ENCODE results near the gene ARL15.

ARL15 gene

GRCh38 chr5:54313311-54314270 is 3.2 kb upstream of the ARL15 start:
- DNase-seq, result no peak

DNA sequence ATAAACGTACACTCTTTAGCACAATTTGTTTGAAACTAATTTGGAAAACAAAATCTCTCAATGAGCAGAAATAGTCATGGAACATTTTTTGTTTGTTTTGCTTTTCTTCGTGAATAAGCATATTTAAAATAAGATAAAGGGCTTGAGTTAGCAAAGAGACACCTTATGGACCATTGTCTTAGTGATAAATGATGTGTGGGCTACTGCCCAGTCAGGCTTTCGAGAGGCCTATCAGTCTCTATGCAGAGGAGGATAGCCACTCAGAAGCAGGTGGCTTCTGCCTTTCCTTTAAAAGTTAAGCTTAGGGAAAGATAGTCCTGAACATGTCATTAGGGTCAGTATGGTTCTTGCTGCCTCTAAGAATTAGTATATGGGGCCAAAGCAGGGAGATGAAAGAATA is 2.1 kb upstream of the ARL15 start:
- no peak for DNase-seq

DNA sequence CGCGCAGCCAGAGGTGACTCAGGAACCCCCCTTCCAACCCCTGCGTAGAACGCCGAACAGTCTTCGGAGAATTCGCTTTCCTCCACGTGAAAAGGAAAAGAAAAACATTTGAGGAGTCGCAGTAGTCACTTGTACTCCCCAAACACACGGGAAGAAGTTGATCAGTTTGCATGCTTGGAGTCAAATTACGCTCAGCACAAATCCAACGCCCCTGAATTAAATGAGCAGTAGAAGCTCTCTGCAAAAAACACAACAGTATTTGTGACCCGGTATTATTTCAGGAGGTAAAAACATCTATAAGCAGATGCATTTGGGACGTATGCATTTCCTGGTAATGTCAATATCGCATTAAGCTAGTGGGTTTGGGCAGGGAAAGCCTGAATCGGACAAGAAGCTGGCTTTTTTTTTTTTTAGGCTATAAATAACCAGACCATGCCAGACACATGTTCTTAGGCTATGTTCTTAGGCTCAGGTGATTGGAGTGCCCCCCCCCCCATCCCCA is 854 bp upstream of the ARL15 start:
- no peak for DNase-seq

GRCh38 chr5:54309691-54310432 is 511 bp downstream of the ARL15 start:
- peak; percentile 93 for DNase-seq

GRCh38 chr5:54309276-54309675 is 1.1 kb downstream of the ARL15 start:
- DNase-seq, result no peak

GRCh38 chr5:54307583-54307982 is 2.8 kb downstream of the ARL15 start:
- DNase-seq, result no peak

- DNase-seq, result no peak
Measured at GRCh38 chr5:54306893-54307292, 3.5 kb downstream of the ARL15 start.

GRCh38 chr5:54305737-54306136 is 4.6 kb downstream of the ARL15 start:
- no peak for DNase-seq

DNA sequence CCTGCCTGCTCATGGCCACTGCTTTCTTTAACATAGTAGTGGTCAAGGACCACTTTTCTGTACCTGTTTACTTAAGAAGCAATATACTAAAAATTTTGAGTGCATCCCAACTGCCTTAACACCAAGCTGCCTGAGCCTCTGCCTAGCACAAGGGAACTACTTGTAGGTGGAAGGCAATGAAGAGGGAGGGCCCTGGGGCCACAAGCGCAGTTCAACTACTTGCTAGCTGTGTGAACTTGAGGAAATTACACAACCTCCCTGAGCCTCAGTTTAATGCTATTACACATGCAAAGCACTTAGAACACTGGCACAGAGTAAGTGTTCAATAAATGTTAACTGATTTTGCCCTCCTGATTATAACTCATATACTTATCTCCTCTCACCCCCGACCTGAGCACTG is 6.3 kb downstream of the ARL15 start:
- DNase-seq, result no peak

DNA sequence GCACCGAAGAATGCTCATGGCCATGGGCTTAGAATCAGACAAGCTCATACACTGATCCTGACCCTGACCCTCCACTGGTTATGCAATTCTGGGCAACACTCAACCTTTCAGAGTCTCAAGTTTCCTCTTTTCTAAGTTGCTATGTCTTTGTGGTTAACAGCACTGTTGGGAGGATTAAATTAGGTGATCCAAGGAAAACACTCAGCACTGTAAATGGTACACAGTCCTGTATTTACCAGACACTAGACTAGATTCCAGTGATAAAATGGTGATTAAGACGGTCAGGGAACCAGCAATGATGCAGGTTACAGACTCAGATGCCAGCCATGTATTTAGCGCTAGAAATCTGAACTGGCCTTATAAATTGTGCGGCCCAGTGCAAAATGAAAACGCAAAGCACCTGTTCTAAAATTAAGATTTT is 8.1 kb downstream of the ARL15 start:
- DNase-seq, result no peak

DNA sequence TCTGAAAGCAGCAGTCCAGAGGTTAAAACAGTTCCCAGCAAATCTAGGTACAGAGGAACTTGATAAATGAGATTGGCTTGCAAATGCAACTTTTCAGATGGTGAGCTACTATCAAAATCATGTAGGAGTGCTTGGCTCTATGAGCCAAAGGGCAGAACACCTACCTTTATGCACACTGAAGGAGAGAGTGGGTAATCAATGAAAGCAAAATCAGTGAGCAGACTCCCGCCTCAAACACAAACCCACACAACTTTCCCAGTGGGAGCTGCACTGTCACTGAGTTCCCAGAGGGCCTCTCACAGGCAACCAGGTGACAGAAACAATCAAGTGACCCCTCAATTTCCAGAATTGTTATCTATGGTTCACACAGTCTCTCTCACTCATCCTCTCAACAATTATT is 8.5 kb downstream of the ARL15 start:
- no peak for DNase-seq

- DNase-seq, result no peak
Measured at GRCh38 chr5:54301220-54301619, 9.2 kb downstream of the ARL15 start.

DNA sequence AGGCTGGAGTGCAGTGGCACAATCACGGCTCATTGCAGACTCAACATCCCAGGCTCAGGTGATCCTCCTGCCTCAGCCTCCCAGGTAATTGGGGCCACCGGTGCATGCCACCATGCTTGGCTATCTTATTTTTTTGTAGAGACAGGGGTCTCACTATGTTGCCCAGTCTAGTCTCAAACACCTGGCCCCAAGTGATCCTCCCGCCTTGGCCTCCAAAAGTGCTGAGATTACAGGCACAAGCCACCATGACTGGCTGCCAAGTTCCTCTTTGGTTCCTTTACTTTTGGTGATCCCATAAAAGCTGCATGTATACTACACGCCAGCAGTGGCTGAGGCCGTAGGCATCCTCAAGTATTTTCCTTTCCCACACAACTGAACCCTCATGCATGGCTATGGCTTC is 11.4 kb downstream of the ARL15 start:
- no peak for DNase-seq

DNA sequence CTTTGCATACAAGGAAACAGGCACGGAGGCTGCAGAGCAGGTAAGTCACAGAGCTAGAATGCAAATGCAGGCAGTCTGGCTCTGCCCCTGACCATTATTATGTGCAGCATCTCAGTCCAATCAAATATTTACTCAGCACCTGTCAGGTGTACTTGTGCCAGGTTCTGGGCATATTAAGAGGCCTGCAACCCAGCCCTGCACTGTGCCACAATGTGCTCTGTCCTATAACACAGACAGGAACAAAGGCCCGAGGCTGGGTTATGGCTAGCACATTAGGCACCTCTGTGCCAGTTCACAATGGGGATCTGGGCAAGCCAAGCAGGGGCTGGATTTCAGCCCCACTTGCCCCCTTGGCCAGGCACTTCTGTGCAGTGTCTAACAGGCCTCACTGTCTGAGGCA is 14.0 kb downstream of the ARL15 start:
- DNase-seq, result no peak

DNA sequence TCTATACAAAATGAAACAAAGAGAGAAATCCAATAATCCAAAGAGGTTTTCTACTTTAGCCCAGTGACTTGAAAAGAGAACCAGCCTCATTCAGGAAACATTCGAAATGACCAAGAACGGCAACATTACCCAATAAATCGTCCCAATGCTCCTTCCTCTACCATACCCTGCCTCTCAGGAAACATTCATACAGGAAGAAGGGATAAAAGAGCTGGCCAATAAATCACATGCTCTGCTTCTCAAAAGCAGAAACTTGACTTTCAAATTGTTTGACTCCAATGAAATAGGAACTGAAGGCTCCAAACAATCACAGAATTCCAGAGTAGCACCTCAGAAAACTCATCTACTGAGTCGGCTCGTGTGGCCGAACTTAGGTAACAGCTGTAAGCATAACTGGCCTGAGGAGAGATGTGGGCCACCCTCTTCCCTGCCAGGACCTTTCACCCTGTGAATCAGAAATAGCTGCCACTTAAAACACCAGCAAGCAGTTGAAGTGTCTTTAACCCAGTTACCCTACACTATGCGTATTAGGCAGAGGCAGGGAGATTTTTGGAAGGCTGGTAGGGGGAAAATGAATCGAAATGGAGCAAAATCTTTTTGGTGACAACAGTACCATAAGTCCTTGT is 14.6 kb downstream of the ARL15 start:
- DNase-seq, result no peak

DNA sequence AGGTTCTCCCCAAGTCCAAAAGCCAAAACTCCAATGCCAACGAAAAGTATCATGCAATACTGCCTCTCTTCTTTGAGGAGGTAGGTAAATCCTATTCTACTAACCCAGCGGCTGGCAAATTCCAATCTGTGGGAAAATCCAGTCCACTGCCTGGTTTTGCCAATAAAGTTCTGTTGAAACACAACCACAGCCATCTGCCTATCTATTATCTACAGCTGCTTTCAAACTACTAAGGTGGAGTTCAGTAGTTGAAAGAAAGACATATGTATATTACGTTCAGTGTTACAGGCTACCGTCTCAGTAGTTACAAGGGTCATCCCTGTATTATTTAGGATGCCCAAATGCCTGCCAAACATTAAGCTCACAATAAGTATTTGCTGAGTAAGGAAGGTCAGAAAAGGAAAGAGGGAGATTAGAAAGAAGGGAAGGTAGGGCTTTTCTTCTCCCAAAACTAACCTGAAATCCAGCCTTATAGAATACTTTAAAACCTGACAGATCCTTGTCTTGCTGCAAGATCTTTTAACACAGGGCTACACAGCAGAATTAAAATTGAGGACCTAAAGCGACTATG is 16.2 kb downstream of the ARL15 start:
- DNase-seq, result no peak

GRCh38 chr5:54292866-54293265 is 17.5 kb downstream of the ARL15 start:
- DNase-seq, result no peak

GRCh38 chr5:54291498-54291897 is 18.9 kb downstream of the ARL15 start:
- DNase-seq, result no peak

GRCh38 chr5:54289769-54290168 is 20.6 kb downstream of the ARL15 start:
- no peak for DNase-seq

- no peak for DNase-seq
Measured at GRCh38 chr5:54288568-54289217, 21.7 kb downstream of the ARL15 start.

DNA sequence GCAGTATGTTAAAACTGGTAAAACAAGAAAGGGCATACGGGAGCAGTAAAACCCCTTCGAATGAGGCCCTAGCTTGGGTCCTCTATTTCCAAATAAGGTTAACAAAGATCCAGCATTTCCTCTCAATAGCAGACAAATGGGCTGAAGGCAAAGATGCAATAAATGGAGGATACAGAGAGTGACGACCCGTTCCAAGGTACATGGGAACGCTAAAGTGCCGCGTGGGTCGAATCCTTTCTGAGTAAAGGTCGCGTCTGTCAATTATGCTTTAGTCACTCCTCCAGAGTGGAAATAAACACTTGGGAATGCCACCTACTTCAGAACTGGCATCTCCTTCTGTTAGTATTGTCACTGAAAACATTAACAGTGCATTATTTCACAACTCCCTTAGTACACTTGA is 24.7 kb downstream of the ARL15 start:
- DNase-seq, result no peak

GRCh38 chr5:54284586-54284985 is 25.8 kb downstream of the ARL15 start:
- no peak for DNase-seq

- no peak for DNase-seq
Measured at GRCh38 chr5:54282876-54283275, 27.5 kb downstream of the ARL15 start.
